CD4-positive, alpha-beta T cell (primary cell): ENCODE results near the gene IPCEF1. TPM values are rescaled to one million over a fixed set of nuclear protein-coding genes. Genes with fewer than 3 reads are reported as not detected.

Source experiments
- ATAC-seq: fragments of 200-7000 bp; cut with Tn5 transposase; one replicate; pipeline ENCODE4 v1.10.0; 2022; ENCODE audit warnings: mild to moderate bottlenecking; ENCODE audit not compliant: poor library complexity
- CTCF ChIA-PET: fragments of 350-600 bp; sonication (Branson Sonifier 250); formaldehyde crosslinking; loops from one replicate; lab custom pipeline; 2021; ENCODE audit warnings: antibody characterized with exemption, inconsistent platforms; lab: Charles Lee
- POLR2A ChIA-PET: fragments of 350-600 bp; sonication (Branson Sonifier 250); formaldehyde crosslinking; loops from one replicate; lab custom pipeline; 2021; ENCODE audit warnings: antibody characterized with exemption, inconsistent platforms; lab: Charles Lee
- DNase-seq, 14 experiments: peaks; one replicate each; pipeline ENCODE4 v3.0.0-alpha.2; 2013 to 2020; ENCODE audit warnings: mixed read lengths in 2 of 14
- H3K27ac ChIP-seq, 2 donors: one replicate each; pipeline versions ENCODE4 v1.5.1 to v1.7.0; 2013; ENCODE audit warnings: low read length in 2 of 2, low read depth in 1 of 2, mild to moderate bottlenecking in 1 of 2
- H3K27me3 ChIP-seq, 2 experiments: 1 replicate in 1 of 2; 2 replicates in 1 of 2; pipeline versions ENCODE4 v1.6.1 to v1.7.0; 2013; ENCODE audit warnings: low read length in 2 of 2, control low read depth in 1 of 2, mild to moderate bottlenecking in 1 of 2, moderate library complexity in 1 of 2; ENCODE audit not compliant: insufficient read depth in 2 of 2, control insufficient read depth in 1 of 2
- H3K36me3 ChIP-seq: one replicate; pipeline ENCODE4 v1.6.1; 2013; ENCODE audit warnings: low read length, control low read depth; ENCODE audit not compliant: insufficient read depth
- H3K4me1 ChIP-seq: one replicate; pipeline ENCODE4 v1.6.1; 2013; ENCODE audit warnings: low read length, control low read depth; ENCODE audit not compliant: insufficient read depth
- H3K4me3 ChIP-seq: one replicate; pipeline ENCODE4 v1.5.1; 2013; ENCODE audit warnings: mild to moderate bottlenecking, low read length, moderate library complexity
- H3K9me3 ChIP-seq, 2 experiments: 1 replicate in 1 of 2; 2 replicates in 1 of 2; pipeline versions ENCODE4 v1.6.1 to v1.7.0; 2013; ENCODE audit warnings: low read length in 2 of 2, mild to moderate bottlenecking in 2 of 2, control low read depth in 1 of 2, moderate library complexity in 1 of 2; ENCODE audit not compliant: control insufficient read depth in 1 of 2, insufficient read depth in 1 of 2
- H3K27ac Mint-ChIP-seq: one replicate; pipeline ENCODE4 v1.8.0; 2020; ENCODE audit warnings: mixed read lengths
- H3K27me3 Mint-ChIP-seq: one replicate; pipeline ENCODE4 v1.8.0; 2021; ENCODE audit warnings: mixed read lengths
- H3K36me3 Mint-ChIP-seq: one replicate; pipeline ENCODE4 v1.8.0; 2021; ENCODE audit warnings: low read depth, mixed read lengths
- H3K4me1 Mint-ChIP-seq: one replicate; pipeline ENCODE4 v1.8.0; 2021; ENCODE audit warnings: low read depth, mixed read lengths
- H3K4me3 Mint-ChIP-seq: one replicate; pipeline ENCODE4 v1.8.0; 2020; ENCODE audit warnings: mild to moderate bottlenecking, mixed read lengths
- H3K9me3 Mint-ChIP-seq: one replicate; pipeline ENCODE4 v1.8.0; 2020; ENCODE audit warnings: mixed read lengths
- intact Hi-C, 2 experiments: fragments of 100-400 bp; cut with DNase I in 1 of 2; cut with micrococcal nuclease in 1 of 2; formaldehyde crosslinking; loops; one replicate each; pipeline versions ENCODE4 v1.15.1 to v1.9.0; 2023 to 2025; cut with DNase I, micrococcal nuclease
- total RNA-seq, 174 experiments: library from RNA in 2 of 174; stranded (reverse) in 2 of 174; gene quantifications; one replicate each; pipeline ENCODE4 v1.2.3 and lab custom pipeline; 2021 to 2026
- TF ChIP-seq, protein P1 (sequence below): fragments of 200-600 bp; IDR thresholded peaks from one replicate; pipeline ENCODE4 v1.8.0; 2022; ENCODE audit warnings: antibody characterized with exemption, mild to moderate bottlenecking

Gene IPCEF1
- total RNA-seq, 2 experiments from 2014 or later = 92.4 to 96.8 TPM

DNA sequence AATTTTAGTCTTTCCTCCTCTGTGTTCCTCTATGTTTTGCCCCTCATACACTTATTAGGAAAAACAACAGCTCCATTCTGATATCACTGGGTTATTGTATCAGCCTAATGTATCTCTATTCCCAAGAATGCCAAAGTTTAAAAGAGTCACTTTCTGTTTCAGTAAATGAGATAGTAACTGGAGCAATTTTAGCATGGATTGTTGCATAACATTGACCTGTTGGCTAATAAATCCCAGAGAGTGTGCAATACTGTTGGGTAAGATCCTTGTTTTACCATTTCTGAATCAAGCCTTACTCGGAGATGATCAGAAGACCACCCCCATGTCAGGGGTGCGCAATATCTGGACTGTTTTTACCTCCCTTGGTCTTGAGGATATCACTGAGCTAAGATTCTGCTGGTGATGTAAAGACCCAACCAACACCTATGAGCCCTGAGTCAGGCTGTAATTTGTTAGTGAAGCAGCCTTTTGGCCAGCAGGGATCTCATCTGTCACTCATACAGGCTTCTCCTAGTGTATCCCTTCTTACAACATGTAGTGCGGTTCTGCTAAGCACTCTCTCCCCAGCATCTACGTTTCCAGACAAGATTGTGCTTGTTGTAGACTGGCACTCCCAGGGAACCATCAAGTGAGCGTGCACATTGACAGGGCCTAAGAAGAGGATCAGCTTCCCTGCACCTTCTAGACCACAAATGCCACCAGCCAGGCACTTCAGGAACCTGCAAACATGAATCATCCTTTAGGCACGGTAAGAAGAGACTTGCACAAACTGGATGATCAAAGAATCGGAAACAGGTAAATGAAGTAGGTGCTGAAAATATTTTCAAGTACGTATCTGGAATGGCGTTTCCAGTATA, 11.5 kb upstream of the IPCEF1 start:
- Mint-ChIP-seq H3K27me3 (no peaks in the 10 kb centered on the region), H3K27ac (no peak overlapping the region), H3K4me3 (no peak overlapping the region), H3K4me1 (peaks cover 8% of the 10 kb centered on the region), H3K36me3 (no peaks in the 10 kb centered on the region), H3K9me3 (no peaks in the 10 kb centered on the region)
- TF ChIP-seq, protein P1, sequence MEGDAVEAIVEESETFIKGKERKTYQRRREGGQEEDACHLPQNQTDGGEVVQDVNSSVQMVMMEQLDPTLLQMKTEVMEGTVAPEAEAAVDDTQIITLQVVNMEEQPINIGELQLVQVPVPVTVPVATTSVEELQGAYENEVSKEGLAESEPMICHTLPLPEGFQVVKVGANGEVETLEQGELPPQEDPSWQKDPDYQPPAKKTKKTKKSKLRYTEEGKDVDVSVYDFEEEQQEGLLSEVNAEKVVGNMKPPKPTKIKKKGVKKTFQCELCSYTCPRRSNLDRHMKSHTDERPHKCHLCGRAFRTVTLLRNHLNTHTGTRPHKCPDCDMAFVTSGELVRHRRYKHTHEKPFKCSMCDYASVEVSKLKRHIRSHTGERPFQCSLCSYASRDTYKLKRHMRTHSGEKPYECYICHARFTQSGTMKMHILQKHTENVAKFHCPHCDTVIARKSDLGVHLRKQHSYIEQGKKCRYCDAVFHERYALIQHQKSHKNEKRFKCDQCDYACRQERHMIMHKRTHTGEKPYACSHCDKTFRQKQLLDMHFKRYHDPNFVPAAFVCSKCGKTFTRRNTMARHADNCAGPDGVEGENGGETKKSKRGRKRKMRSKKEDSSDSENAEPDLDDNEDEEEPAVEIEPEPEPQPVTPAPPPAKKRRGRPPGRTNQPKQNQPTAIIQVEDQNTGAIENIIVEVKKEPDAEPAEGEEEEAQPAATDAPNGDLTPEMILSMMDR = no peak
- Histone ChIP-seq H3K27me3 (no peaks in the 10 kb centered on the region), H3K4me1 (no peaks in the 10 kb centered on the region), H3K4me3 (no peak overlapping the region), H3K9me3 (no peaks in the 10 kb centered on the region), H3K36me3 (no peaks in the 10 kb centered on the region), H3K27ac (no peak overlapping the region)
- ATAC-seq (no peak), DNase-seq (no peak)
- ChIA-PET CTCF (no interaction called here), POLR2A (interaction anchor here (1.4 kb wide), 1 partner anchor 211 kb away, joined by 4 read pairs; no protein-coding TSS in a partner anchor)
- intact Hi-C loops = no loop called here

DNA sequence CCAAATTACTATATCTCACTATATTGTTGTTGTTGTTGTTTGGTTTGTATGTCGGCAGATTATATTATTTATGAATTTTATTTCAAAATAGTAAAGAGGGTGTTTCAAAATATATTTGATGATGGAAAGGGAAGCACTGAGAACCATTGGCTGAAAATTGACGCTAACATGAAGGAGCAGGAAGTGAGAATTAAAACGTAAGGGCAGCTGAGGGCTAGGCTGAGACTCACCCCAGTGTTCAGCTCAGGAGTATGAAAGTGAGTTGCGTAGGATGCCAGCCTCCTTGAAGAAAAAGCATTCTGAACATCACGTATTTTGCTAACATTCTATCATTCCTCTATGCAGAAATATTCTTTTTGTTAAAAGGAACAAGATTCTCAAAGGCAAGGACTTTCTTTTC, 10.7 kb upstream of the IPCEF1 start:
- Mint-ChIP-seq H3K4me3 (no peak overlapping the region), H3K36me3 (no peaks in the 10 kb centered on the region), H3K4me1 (peaks cover 8% of the 10 kb centered on the region), H3K27me3 (no peaks in the 10 kb centered on the region), H3K9me3 (no peaks in the 10 kb centered on the region), H3K27ac (no peak overlapping the region)
- CTCF ChIA-PET = no interaction called here
- Histone ChIP-seq H3K27ac (no peak overlapping the region), H3K27me3 (no peaks in the 10 kb centered on the region), H3K4me1 (no peaks in the 10 kb centered on the region), H3K4me3 (no peak overlapping the region), H3K36me3 (no peaks in the 10 kb centered on the region), H3K9me3 (no peaks in the 10 kb centered on the region)
- ATAC-seq (no peak), DNase-seq (peak in 1 of 14 experiments; percentile 9)
- intact Hi-C loops = no loop called here
- TF ChIP-seq, protein P1 = no peak
- POLR2A ChIA-PET = interaction anchor here (1.4 kb wide), 1 partner anchor 210 kb away, joined by 4 read pairs; no protein-coding TSS in a partner anchor

DNA sequence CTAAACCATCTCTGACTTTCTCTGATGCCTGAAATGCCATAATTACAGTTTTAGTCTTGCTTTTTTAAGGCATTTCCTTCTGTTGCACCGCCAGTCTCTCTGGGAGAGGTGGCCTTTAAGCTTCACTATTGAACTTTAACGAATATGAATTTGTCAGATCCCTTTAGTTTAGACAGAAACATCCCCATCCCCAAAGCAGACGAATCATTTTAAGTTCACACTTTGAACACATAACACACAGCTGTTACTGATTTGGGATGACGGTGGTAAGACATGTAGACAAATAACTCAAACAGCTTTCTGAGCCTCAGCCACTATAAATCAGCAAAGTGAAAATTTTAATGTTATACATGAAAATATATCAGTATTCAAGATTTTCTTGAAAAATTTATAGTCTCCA, 7.2 kb upstream of the IPCEF1 start:
- Mint-ChIP-seq H3K4me1 (peaks cover 11% of the 10 kb centered on the region), H3K36me3 (no peaks in the 10 kb centered on the region), H3K27me3 (no peaks in the 10 kb centered on the region), H3K4me3 (no peak overlapping the region), H3K9me3 (no peaks in the 10 kb centered on the region), H3K27ac (no peak overlapping the region)
- intact Hi-C loops = no loop called here
- Histone ChIP-seq H3K27ac (no peak overlapping the region), H3K9me3 (no peaks in the 10 kb centered on the region), H3K4me3 (no peak overlapping the region), H3K4me1 (no peaks in the 10 kb centered on the region), H3K36me3 (no peaks in the 10 kb centered on the region), H3K27me3 (no peaks in the 10 kb centered on the region)
- ChIA-PET CTCF (no interaction called here), POLR2A (no interaction called here)
- ATAC-seq (no peak), DNase-seq (no peak)
- TF ChIP-seq, protein P1 = no peak
